DOHH2 (cell line): ENCODE measurements around the gene URM1.

Experiments
- CTCF ChIP-seq: fragments of 200-600 bp; sonication (generic); IDR thresholded peaks from one replicate; pipeline ENCODE4 v1.5.1; 2014; ENCODE audit warnings: antibody characterized with exemption, mild to moderate bottlenecking, low read depth, low read length; ENCODE audit not compliant: poor library complexity, severe bottlenecking
- EZH2phosphoT487 ChIP-seq: fragments of 200-600 bp; sonication (generic); IDR thresholded peaks from 2 replicates; pipeline ENCODE4 v1.6.1; 2017; ENCODE audit warnings: borderline replicate concordance, mild to moderate bottlenecking, antibody characterized with exemption, low read length, moderate library complexity, mixed read lengths

GRCh38 chr9:128438343-128439109, 67.4 kb downstream of the URM1 start:
- TF ChIP-seq CTCF (peak; percentile 96), EZH2phosphoT487 (no peak)
